SHP77 (cell line): ENCODE data around the gene HECA.

Source experiments
- DNase-seq, 2 experiments: peaks; one replicate each; lab custom pipeline; 2025; lab: John Stamatoyannopoulos, UW

The HECA gene

GRCh38 chr6:139161169-139161568, 26.3 kb downstream of the HECA start:
- no peak for DNase-seq

GRCh38 chr6:139161817-139162284, 27.0 kb downstream of the HECA start:
- DNase-seq, result no peak

GRCh38 chr6:139164001-139164400, 29.1 kb downstream of the HECA start:
- DNase-seq, result no peak

GRCh38 chr6:139165324-139165723, 30.4 kb downstream of the HECA start:
- no peak for DNase-seq

GRCh38 chr6:139166238-139166955, 31.5 kb downstream of the HECA start:
- DNase-seq, result no peak

- no peak for DNase-seq
Measured at GRCh38 chr6:139166956-139167313, 32.1 kb downstream of the HECA start.

GRCh38 chr6:139172151-139172550, 37.3 kb downstream of the HECA start:
- DNase-seq, result no peak

GRCh38 chr6:139172567-139172966, 37.7 kb downstream of the HECA start:
- no peak for DNase-seq

- no peak for DNase-seq
Measured at GRCh38 chr6:139173172-139173571, 38.3 kb downstream of the HECA start.

- DNase-seq, result no peak
Measured at GRCh38 chr6:139173822-139174221, 38.9 kb downstream of the HECA start.

GRCh38 chr6:139174961-139175360, 40.1 kb downstream of the HECA start:
- no peak for DNase-seq

GRCh38 chr6:139175389-139175948, 40.6 kb downstream of the HECA start:
- DNase-seq, result no peak

- DNase-seq, result no peak
Measured at GRCh38 chr6:139181236-139181635, 46.4 kb downstream of the HECA start.

GRCh38 chr6:139184047-139184446, 49.2 kb downstream of the HECA start:
- no peak for DNase-seq

GRCh38 chr6:139184459-139184858, 49.6 kb downstream of the HECA start:
- DNase-seq, result no peak

GRCh38 chr6:139186242-139186641, 51.4 kb downstream of the HECA start:
- no peak for DNase-seq

GRCh38 chr6:139186692-139187091, 51.8 kb downstream of the HECA start:
- no peak for DNase-seq

- DNase-seq, result no peak
Measured at GRCh38 chr6:139187489-139187888, 52.6 kb downstream of the HECA start.

- DNase-seq, result no peak
Measured at GRCh38 chr6:139189665-139190064, 54.8 kb downstream of the HECA start.

- no peak for DNase-seq
Measured at GRCh38 chr6:139194740-139195139, 59.9 kb downstream of the HECA start.

- DNase-seq, result no peak
Measured at GRCh38 chr6:139198529-139199288, 63.8 kb downstream of the HECA start.

GRCh38 chr6:139201378-139201777, 66.5 kb downstream of the HECA start:
- no peak for DNase-seq

- no peak for DNase-seq
Measured at GRCh38 chr6:139204978-139205377, 70.1 kb downstream of the HECA start.
